Mammary epithelial cell (primary cell): Measurements from ENCODE around the gene ARHGAP28.

Source experiments
- CTCF ChIP-seq, 2 donors: IDR thresholded peaks in 1 of 2; conservative IDR thresholded peaks in 1 of 2; 2 replicates each; pipeline ENCODE4 v1.5.1; 2011 to 2012; ENCODE audit warnings: inconsistent platforms in 2 of 2, low read length in 2 of 2, mild to moderate bottlenecking in 2 of 2, control low read depth in 1 of 2, low read depth in 1 of 2; ENCODE audit not compliant: insufficient read depth in 1 of 2; ENCODE audit errors: extremely low read depth in 1 of 2
- EZH2 ChIP-seq: IDR thresholded peaks from 2 replicates; pipeline ENCODE4 v1.6.1; 2012; ENCODE audit warnings: low read length, inconsistent platforms, borderline replicate concordance

GRCh38 chr18:6681331-6681875, 48.1 kb upstream of the ARHGAP28 start:
- TF ChIP-seq CTCF (conservative IDR thresholded peaks at IDR 0.05 in 1 of 2, IDR thresholded peaks at IDR 0.05 in 1 of 2; ENCODE audit: extremely low read depth in 1 of 2, insufficient read depth in 1 of 2, low read depth in 1 of 2, low read length in 2 of 2) (no peak), EZH2 (no peak)
